SK-N-DZ (cell line): ENCODE data around the gene AKR1C8.
"Not testable (repeated sequence)": the region's sequence is repeated elsewhere in the genome, so short reads cannot be mapped to it uniquely, and the experiment has no call there.

Source experiments
- DNase-seq: peaks from one replicate; pipeline ENCODE4 v3.0.0-alpha.2; 2015; ENCODE audit warnings: low spot score

AKR1C8 gene

GRCh38 chr10:5168897-5169420 is 16.0 kb downstream of the AKR1C8 start:
- DNase-seq, result no peak

DNA sequence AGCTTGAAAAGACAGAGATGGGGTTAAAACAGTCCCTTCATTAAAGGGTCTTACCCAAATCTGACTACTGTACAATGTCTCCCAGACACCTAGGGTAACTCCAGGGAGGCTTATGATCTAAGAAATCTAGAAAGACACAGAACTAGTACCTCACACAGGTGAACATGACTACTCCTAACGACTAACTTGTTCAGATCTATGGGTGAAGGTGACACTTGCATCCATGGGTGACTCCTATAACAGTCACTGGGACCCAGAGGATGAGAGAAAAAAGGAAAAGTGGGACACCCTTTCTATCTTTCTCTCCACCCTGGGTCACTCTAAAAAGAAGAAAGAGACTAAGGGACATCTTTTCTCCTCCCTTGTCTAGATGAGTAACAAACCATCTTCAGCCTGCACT is 19.2 kb downstream of the AKR1C8 start:
- no peak for DNase-seq

- DNase-seq, result no peak
Measured at GRCh38 chr10:5163487-5163886, 21.5 kb downstream of the AKR1C8 start.

DNA sequence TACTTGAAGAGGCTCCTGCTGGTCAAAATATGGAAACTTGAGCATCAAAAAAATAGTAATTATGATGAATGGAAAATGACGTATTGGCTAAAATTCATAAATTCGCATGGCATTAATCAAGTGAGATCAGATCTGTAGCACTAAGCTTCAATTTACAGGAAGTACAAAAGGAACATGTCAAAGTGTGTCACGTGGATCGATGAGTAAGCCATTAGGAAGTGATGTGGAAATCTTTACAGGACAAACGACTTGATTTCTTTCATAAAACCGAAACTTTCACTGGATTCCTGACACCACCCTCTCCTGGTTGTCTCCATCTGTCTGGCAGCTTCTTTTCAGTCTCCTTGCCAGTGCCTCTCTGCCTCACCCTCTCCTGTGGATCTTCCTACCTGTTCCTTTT is 25.8 kb downstream of the AKR1C8 start:
- DNase-seq, result no peak

GRCh38 chr10:5157501-5157900 is 27.4 kb downstream of the AKR1C8 start:
- DNase-seq, result no peak

- no peak for DNase-seq
Measured at GRCh38 chr10:5155951-5156350, 29.0 kb downstream of the AKR1C8 start.

DNA sequence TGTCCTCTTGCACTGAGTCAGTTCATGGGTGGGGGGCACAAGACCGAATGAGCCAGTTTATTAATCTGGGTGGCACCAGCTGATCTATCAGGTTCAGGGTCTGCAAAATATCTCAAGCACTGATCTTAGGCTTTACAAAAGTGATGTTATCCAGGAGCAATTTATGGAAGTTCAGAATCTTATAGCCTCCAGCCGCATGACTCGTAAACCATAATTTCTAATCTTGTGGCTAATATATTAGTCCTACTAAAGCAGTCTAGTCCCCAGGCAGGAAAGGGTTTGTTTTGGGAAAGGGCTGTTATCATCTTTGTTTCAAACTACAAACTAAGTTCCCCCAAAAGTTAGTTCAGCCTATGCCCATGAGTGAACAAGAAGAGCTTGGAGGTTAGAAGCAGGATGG is 33.9 kb downstream of the AKR1C8 start:
- no peak for DNase-seq

- DNase-seq, result no peak
Measured at GRCh38 chr10:5148678-5149032, 36.3 kb downstream of the AKR1C8 start.

DNA sequence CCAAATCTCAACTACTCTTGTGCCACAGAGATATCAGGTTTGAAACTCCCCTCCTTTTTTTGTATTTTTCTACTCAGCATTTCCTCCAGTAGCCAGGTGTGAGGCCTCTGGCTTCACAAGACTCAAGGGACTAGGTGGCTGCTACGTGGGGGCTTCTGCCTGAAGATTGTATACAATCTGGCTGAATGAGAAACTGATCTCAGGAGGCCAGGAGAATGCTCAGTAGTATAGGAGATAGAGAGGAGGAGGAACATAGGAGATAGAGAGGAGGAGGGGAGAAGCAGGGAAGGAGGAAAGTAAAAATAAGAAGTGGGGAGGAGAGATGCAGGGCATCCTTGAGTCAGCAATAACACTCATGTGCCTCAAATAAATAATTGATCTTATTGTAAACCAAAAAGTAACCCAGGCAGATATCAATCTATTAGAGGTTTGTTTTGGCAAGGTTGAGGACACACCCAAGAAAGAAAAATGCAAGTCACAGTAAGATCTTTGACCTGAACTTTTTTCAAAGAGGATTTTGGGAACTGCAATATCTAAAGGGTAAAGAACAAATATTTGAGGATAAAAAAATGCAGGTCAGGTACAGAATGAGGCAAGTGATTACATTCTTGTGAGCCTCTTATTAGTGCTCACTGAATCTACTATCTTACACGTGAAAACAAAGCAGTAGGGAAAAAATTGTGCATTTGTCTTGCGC is 36.8 kb downstream of the AKR1C8 start:
- no peak for DNase-seq

- no peak for DNase-seq
Measured at GRCh38 chr10:5147255-5147980, 37.5 kb downstream of the AKR1C8 start.

GRCh38 chr10:5146920-5147254 is 38.1 kb downstream of the AKR1C8 start:
- DNase-seq, result no peak

DNA sequence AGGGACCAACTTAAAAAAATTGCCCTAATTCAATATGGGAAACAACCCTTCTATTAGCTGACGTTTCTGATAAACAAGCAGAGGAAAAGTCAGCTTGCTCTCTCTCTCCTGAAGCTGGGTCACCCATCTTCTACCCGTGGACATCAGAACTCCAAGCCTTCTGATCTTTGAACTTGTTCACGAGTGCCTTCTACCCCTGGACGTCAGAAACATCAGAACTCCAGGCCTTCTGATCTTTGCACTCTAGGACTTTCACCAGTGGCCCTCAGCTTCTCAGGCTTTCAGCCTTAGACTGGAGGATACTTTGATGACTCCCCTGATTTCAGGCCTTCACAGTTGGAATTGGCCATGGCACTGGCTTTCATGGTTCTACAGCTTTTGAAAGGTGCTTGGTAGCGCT is 41.8 kb downstream of the AKR1C8 start:
- no peak for DNase-seq

- DNase-seq, result no peak
Measured at GRCh38 chr10:5142199-5142598, 42.8 kb downstream of the AKR1C8 start.

DNA sequence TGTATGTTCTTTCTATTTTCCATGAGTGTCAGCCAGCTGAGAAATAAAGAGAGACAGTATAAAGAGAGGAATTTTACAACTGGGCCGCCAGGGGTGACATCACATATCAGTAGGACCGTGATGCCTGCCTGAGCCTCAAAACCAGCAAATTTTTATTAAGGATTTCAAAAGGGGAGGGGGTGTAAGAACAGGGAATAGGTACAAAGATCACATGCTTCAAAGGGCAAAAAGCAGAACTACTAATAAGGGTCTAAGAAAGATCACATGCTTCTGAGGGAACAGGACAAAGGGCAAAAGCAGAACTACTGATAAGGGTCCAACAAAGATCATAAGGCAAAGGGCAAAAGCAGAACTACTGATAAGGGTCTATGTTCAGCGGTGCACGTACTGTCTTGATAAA is 47.3 kb downstream of the AKR1C8 start:
- not testable (repeated sequence) for DNase-seq

DNA sequence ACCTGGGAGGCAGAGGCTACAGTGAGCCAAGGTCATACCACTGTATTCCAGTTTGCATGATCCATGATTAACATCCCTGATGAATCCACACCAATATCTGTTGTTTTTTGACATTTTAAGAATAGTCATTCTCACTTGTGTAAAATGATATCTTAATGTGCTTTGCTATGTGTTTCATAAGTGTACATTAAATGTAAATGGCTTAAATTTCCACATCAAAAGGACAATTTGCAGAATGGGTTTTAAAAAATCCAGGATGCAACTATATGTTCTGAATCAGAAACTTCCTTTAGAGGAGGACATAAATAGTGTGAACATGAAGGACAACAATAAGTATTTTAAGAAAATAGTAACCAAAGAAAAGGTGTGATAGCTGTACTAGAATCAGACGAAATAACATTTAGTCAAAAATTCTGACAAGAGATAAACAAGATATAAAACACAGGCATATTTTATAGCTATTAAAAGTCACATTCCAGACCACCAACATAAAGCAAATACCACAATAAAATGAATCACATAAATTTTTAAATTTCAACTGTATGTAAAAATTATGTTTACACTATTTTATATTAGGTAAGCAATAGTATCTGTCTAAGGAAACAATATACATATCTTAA is 48.4 kb downstream of the AKR1C8 start:
- no peak for DNase-seq

GRCh38 chr10:5135581-5135980 is 49.4 kb downstream of the AKR1C8 start:
- no peak for DNase-seq

DNA sequence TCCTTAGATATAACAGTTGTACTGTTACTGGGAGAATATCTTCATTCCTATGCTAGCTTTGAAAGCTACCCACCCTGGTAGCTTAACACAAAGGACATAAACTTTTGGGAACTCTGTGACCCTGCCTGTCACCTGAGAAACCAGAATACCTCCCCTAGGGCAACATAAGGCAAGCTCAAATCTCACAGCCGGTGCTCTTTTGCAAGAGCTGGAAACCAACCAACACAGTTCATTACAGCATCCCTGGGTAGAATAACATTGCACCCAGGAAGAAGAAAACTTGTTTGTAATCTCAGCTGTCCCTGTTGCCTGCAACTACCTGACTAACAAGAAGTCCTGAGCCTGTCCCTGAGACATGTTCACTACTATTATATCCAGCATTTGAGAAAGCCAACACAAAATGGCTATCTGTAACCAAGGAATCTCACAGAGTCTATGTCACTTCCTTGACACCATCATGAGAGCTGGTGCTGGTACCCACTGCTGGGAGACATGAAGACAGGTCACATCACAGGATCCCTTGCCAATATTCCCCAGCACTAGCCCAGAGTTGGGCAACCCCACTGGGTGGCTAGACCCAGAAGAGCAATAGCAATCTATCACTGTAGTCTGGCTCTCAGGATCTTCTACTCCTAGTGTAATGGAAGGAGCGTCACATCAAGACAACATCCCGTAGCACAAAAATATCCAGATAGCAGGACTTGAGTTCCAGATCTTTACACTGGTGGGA is 59.5 kb downstream of the AKR1C8 start:
- DNase-seq, result no peak

DNA sequence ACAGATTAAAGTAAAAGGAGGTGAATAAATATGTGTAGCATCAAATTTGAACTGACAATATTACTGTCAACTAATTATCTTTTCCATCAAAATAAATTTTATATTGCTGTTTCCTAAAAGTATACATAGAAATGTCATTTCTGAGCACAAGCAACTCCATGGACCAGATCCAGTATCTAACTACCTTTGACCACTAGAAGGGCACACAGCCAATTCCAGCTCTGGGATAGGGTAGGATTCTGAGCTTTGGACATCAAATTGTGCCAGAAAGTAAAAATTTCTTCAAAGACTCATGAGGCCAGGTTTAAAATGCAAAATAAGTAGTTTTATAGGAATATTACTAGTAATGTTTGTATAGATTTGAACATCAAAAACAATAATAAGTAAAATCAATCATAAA is 61.1 kb downstream of the AKR1C8 start:
- DNase-seq, result no peak

DNA sequence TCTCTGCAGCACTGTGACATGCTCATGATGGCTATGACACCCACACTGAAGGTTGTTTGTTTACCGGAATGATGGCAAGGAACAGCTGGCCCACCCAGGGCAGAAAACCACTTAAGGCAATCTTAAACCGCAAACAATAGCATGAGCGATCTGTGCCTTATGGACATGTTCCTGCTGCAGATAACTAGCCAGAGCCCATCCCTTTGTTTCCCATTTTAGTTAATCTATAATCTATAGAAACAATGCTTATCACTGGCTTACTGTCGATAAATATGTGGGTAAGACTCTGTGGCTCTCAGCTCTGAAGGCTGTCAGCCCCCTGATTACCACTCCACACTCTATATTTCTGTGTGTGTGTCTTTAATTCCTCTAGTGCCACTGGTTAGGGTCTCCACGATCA is 65.0 kb downstream of the AKR1C8 start:
- DNase-seq, result not testable (repeated sequence)

GRCh38 chr10:5117026-5117425 is 67.9 kb downstream of the AKR1C8 start:
- no peak for DNase-seq

GRCh38 chr10:5116621-5117020 is 68.3 kb downstream of the AKR1C8 start:
- DNase-seq, result no peak

GRCh38 chr10:5109861-5110260 is 75.1 kb downstream of the AKR1C8 start:
- not testable (repeated sequence) for DNase-seq
